HCT116 (cell line): ENCODE measurements around the gene PTS.

Source experiments
- CEBPB ChIP-seq: IDR thresholded peaks from 2 replicates; pipeline ENCODE4 v1.6.1; 2012; ENCODE audit warnings: low read depth
- EZH2 ChIP-seq: fragments of 200-600 bp; sonication (generic); IDR thresholded peaks from 2 replicates; pipeline ENCODE4 v1.6.1; 2017; ENCODE audit warnings: antibody characterized with exemption, mixed run types
- JUND ChIP-seq: IDR thresholded peaks from 2 replicates; pipeline ENCODE4 v1.6.1; 2012
- POLR2A ChIP-seq: IDR thresholded peaks from 2 replicates; pipeline ENCODE4 v1.7.0; 2011; ENCODE audit warnings: borderline replicate concordance; ENCODE audit not compliant: insufficient read depth, insufficient read length; ENCODE audit errors: extremely low read depth
- POLR2AphosphoS5 ChIP-seq: IDR thresholded peaks from 2 replicates; pipeline ENCODE4 v1.6.1; 2011; ENCODE audit warnings: mild to moderate bottlenecking, low read depth, low read length, moderate library complexity
- SP1 ChIP-seq: IDR thresholded peaks from 2 replicates; pipeline ENCODE4 v1.6.1; 2012; ENCODE audit warnings: low read depth
- SRF ChIP-seq: IDR thresholded peaks from 2 replicates; pipeline ENCODE4 v1.6.1; 2012; ENCODE audit warnings: low read depth
- TCF7L2 ChIP-seq: IDR thresholded peaks from 2 replicates; pipeline ENCODE4 v1.7.0; 2011; ENCODE audit warnings: borderline replicate concordance, inconsistent platforms; ENCODE audit not compliant: insufficient read depth, insufficient read length; ENCODE audit errors: extremely low read depth
- TF ChIP-seq, protein P1 (sequence below), 3 experiments: fragments of 200-600 bp in 1 of 3; sonication (generic) in 1 of 3; IDR thresholded peaks in 2 of 3; conservative IDR thresholded peaks in 1 of 3; 2 replicates each; pipeline ENCODE4 v1.5.1; 2012 to 2017; ENCODE audit warnings: low read depth in 2 of 3, low read length in 2 of 3, antibody characterized with exemption in 1 of 3, borderline replicate concordance in 1 of 3, control low read depth in 1 of 3, mild to moderate bottlenecking in 1 of 3, mixed read lengths in 1 of 3, mixed run types in 1 of 3, moderate library complexity in 1 of 3; ENCODE audit not compliant: insufficient read depth in 1 of 3
- TF ChIP-seq, protein P2 (sequence below): IDR thresholded peaks from 2 replicates; pipeline ENCODE4 v1.6.1; 2012; ENCODE audit warnings: low read depth

GRCh38 chr11:112185883-112186282 is 40.3 kb upstream of the PTS start:
- TF ChIP-seq, protein P1, sequence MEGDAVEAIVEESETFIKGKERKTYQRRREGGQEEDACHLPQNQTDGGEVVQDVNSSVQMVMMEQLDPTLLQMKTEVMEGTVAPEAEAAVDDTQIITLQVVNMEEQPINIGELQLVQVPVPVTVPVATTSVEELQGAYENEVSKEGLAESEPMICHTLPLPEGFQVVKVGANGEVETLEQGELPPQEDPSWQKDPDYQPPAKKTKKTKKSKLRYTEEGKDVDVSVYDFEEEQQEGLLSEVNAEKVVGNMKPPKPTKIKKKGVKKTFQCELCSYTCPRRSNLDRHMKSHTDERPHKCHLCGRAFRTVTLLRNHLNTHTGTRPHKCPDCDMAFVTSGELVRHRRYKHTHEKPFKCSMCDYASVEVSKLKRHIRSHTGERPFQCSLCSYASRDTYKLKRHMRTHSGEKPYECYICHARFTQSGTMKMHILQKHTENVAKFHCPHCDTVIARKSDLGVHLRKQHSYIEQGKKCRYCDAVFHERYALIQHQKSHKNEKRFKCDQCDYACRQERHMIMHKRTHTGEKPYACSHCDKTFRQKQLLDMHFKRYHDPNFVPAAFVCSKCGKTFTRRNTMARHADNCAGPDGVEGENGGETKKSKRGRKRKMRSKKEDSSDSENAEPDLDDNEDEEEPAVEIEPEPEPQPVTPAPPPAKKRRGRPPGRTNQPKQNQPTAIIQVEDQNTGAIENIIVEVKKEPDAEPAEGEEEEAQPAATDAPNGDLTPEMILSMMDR (IDR thresholded peaks at IDR 0.05 in 2 of 3, conservative IDR thresholded peaks at IDR 0.05 in 1 of 3; ENCODE audit: borderline replicate concordance in 1 of 3, insufficient read depth in 1 of 3, low read depth in 2 of 3, low read length in 2 of 3), result no peak
- TF ChIP-seq POLR2A (no peak), SRF (no peak), TCF7L2 (no peak), JUND (no peak), SP1 (no peak), EZH2 (no peak), POLR2AphosphoS5 (no peak), CEBPB (no peak)
- TF ChIP-seq, protein P2, sequence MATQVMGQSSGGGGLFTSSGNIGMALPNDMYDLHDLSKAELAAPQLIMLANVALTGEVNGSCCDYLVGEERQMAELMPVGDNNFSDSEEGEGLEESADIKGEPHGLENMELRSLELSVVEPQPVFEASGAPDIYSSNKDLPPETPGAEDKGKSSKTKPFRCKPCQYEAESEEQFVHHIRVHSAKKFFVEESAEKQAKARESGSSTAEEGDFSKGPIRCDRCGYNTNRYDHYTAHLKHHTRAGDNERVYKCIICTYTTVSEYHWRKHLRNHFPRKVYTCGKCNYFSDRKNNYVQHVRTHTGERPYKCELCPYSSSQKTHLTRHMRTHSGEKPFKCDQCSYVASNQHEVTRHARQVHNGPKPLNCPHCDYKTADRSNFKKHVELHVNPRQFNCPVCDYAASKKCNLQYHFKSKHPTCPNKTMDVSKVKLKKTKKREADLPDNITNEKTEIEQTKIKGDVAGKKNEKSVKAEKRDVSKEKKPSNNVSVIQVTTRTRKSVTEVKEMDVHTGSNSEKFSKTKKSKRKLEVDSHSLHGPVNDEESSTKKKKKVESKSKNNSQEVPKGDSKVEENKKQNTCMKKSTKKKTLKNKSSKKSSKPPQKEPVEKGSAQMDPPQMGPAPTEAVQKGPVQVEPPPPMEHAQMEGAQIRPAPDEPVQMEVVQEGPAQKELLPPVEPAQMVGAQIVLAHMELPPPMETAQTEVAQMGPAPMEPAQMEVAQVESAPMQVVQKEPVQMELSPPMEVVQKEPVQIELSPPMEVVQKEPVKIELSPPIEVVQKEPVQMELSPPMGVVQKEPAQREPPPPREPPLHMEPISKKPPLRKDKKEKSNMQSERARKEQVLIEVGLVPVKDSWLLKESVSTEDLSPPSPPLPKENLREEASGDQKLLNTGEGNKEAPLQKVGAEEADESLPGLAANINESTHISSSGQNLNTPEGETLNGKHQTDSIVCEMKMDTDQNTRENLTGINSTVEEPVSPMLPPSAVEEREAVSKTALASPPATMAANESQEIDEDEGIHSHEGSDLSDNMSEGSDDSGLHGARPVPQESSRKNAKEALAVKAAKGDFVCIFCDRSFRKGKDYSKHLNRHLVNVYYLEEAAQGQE, result no peak
